ENCODE results near the gene DNAH6. TPM values are rescaled to one million over a fixed set of nuclear protein-coding genes. Genes with fewer than 3 reads are reported as not detected.
A peak's percentile ranks its signal among the peaks of the same experiment; 100 is the strongest.
"Not testable (repeated sequence)": the region's sequence is repeated elsewhere in the genome, so short reads cannot be mapped to it uniquely, and the experiment has no call there.

DNAH6 gene, protein sequence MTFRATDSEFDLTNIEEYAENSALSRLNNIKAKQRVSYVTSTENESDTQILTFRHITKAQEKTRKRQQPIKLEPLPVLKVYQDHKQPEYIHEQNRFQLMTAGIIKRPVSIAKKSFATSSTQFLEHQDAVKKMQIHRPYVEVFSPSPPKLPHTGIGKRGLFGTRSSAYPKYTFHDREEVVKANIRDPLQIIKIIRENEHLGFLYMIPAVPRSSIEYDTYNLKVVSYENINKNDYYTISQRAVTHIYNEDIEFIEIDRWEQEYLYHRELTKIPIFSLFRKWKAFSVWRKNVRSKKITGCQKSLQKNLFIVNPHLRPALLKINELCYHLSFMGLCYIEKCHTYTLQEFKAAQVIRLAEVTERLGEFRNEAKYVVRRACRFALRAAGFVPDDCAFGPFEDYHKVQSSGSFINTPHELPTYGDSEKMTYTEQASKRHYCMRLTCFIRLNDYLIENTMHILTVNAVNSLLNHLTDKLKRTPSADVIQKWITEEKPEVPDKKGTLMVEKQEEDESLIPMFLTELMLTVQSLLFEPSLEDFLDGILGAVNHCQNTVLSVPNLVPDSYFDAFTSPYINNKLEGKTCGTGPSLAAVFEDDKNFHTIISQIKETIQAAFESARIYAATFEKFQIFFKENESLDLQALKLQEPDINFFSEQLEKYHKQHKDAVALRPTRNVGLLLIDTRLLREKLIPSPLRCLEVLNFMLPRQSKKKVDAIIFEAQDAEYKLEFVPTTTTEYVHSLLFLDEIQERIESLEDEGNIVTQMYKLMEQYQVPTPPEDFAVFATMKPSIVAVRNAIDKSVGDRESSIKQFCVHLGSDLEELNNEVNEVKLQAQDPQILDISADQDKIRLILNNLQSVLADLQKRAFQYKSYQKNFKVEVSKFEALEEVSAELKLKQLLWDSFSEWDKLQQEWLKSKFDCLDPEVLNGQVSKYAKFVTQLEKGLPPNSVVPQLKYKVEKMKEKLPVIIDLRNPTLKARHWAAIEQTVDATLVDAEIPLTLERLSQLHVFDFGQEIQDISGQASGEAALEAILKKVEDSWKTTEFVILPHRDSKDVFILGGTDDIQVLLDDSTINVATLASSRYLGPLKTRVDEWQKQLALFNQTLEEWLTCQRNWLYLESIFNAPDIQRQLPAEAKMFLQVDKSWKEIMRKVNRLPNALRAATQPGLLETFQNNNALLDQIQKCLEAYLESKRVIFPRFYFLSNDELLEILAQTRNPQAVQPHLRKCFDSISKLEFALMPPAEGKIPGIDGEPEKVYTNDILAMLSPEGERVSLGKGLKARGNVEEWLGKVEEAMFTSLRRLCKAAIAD (N-terminal part only)
- total RNA-seq (2012; rRNA removed), result under 0.01 TPM in 2 replicates

DNA sequence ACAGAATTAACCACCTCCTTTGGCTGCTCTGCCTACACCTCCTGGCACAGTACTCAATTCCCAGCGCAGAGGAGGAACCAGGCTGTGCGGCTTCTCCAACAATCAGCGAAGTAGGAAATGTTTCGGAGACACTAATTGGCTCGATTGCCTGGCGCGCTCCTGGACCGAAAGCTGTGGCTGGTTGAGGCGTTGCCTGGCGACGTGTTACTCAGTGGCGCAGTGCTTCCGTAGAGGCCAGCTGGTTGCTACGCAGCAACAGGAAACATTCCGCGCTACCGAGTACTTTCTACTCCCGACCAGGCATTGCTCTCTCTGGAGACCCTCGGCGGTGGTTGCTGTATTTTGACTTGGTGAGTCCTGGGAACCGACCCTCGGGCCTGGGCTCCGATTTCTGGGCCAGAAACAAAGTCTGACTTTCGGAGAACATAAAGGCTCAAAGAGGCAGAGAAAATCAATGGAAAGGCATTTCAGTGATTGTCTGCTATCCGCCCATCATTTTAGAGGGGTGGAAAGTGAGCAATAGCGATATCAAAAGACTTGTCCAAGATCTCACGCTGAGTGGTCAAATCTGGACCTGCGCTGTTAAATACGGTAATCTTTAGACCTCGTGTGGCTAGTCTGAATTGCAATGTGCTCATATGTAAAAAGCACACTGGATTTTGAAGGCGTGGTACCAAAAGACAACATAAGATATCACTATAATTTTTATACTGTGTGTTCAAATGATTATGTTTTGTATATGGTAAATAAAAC lies at the start of gene DNAH6:
DNAH6 (plus strand) TSS at position 265 of the 753 bp plus-strand sequence. CDS start 1,329 bp downstream, outside the sequence.
- Histone ChIP-seq H3K36me3 (ENCODE audit: insufficient read depth, low read length) (no peaks in the 10 kb centered on the region), H3K4me2 (ENCODE audit: low read length) (peak within 1 kb of the TSS; percentile 93), H3K4me1 (ENCODE audit: control insufficient read depth, insufficient read depth, low read length) (peaks cover 4% of the 10 kb centered on the region), H3K27me3 (ENCODE audit: control insufficient read depth, insufficient read depth, low read length) (peaks cover 33% of the 10 kb centered on the region), H3K4me3 (ENCODE audit: low read length) (peak within 1 kb of the TSS; percentile 77), H3K9me3 (replicated peaks; ENCODE audit: low read length) (no peaks in the 10 kb centered on the region), H3K9ac (ENCODE audit: low read depth, low read length) (peak within 1 kb of the TSS; percentile 57)

DNA sequence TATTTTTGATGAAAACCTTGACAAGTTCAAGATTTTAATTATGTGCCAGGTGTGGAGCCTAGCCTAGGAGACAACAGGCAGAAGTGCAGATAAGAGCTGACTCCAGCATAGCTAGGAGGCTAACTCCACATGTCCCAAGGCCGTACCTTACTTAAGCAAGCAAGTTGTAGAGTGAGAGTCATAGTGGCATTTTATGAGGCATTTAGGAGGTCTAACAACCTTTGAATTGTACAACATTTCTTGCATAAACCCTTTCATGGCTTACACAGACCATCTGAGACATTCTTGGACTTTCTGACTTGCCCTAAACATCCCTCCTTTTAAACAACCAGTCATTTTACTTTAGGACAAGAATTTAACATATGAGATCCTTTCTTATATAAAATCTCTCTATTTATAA lies 48.9 kb upstream of the DNAH6 start:
- H3K9me3 ChIP-seq (replicated peaks; ENCODE audit: low read length), result no peaks in the 10 kb centered on the region
- H3K9ac ChIP-seq (ENCODE audit: low read depth, low read length), result no peak overlapping the region

DNA sequence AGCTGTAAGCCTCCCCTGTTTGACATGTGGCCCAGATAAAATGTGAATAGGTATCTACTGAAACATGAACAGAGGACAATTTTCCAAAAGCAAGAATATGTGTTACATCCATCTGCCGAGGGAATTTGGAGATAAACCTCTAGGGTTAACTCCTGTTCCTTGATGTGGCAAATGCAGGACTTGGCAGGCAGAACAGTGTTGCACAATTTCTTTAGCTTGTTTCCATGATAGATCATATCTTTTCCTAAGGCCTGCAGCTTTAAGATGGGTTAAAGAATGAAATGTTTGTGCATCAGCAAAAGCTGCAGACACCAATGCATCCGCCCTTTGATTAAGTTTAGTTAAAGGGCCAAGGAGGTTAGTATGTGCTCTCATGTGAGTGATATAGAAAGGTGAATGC lies 43.9 kb upstream of the DNAH6 start:
- not testable (repeated sequence) for H3K4me1 ChIP-seq (ENCODE audit: control insufficient read depth, insufficient read depth, low read length); H3K36me3 ChIP-seq (ENCODE audit: insufficient read depth, low read length); H3K4me2 ChIP-seq (ENCODE audit: low read length)

More for the DNA sequence above, 48.9 kb upstream of the DNAH6 start:
- H3K4me2 ChIP-seq (ENCODE audit: low read length), result no peak overlapping the region
- no peaks in the 10 kb centered on the region for H3K4me1 ChIP-seq (ENCODE audit: control insufficient read depth, insufficient read depth, low read length)
- H3K27me3 ChIP-seq (ENCODE audit: control insufficient read depth, insufficient read depth, low read length), result no peaks in the 10 kb centered on the region
- no peak overlapping the region for H3K4me3 ChIP-seq (ENCODE audit: low read length)
- no peaks in the 10 kb centered on the region for H3K36me3 ChIP-seq (ENCODE audit: insufficient read depth, low read length)

DNA sequence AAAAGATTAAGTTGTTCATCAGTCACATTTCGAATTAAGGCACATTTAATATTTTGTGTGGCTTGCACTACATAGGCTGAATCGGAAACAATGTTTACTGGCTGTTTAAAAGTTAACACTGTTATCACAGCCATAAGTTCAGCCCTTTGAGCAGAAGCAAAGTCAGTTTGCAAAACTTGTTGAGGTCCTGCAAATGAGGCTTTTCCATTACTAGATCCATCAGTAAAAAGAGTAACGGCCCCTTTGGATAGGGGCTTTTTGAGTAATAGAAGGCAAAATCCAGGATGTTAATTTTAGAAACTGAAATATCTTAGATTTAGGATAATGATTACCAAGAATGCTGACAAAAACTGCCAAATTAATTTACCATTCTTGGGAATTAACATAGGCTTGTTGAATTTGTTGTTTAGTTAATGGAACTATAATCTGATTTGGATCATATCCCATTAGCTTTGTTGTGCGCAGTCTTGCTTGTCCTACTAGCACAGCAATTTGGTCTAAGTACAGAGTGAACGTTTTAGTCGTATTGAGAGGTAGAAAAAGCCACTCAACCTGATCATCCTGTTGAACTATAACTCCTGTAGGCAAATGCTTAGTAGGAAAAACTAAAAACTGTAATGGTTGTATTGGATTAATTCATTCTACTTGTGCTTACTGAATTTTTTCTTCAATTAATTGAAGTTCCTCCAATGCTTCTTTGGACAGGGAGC lies 43.3 kb upstream of the DNAH6 start:
- no peak overlapping the region for H3K4me3 ChIP-seq (ENCODE audit: low read length)
- H3K9ac ChIP-seq (ENCODE audit: low read depth, low read length), result no peak overlapping the region
- no peak overlapping the region for H3K4me2 ChIP-seq (ENCODE audit: low read length)
- no peaks in the 10 kb centered on the region for H3K4me1 ChIP-seq (ENCODE audit: control insufficient read depth, insufficient read depth, low read length)
- no peaks in the 10 kb centered on the region for H3K9me3 ChIP-seq (replicated peaks; ENCODE audit: low read length)
- H3K27me3 ChIP-seq (ENCODE audit: control insufficient read depth, insufficient read depth, low read length), result no peaks in the 10 kb centered on the region
- H3K36me3 ChIP-seq (ENCODE audit: insufficient read depth, low read length), result no peaks in the 10 kb centered on the region

More for the DNA sequence above, 43.9 kb upstream of the DNAH6 start:
- not testable (repeated sequence) for H3K27me3 ChIP-seq (ENCODE audit: control insufficient read depth, insufficient read depth, low read length); H3K4me3 ChIP-seq (ENCODE audit: low read length); H3K9ac ChIP-seq (ENCODE audit: low read depth, low read length); H3K9me3 ChIP-seq (replicated peaks; ENCODE audit: low read length)

DNA sequence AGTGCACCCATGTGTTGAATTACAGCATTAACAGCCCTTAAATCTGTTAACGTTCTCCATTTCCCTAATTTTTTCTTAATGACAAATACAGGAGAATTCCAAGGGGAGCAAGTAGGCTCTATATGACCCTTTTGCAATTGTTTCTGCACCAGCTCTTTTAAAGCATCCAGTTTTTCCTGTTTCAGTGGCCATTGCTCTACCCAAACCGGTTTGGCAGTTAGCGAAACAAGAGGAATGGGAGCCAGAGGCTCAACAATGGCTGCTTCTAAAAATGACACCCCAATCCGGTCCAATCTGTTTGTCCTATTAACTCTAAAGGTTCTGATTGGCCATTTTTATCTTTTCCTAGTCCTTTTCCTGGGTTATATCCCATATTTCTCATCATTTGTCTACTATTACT lies 42.1 kb upstream of the DNAH6 start:
- H3K4me3 ChIP-seq (ENCODE audit: low read length), result no peak overlapping the region

DNA sequence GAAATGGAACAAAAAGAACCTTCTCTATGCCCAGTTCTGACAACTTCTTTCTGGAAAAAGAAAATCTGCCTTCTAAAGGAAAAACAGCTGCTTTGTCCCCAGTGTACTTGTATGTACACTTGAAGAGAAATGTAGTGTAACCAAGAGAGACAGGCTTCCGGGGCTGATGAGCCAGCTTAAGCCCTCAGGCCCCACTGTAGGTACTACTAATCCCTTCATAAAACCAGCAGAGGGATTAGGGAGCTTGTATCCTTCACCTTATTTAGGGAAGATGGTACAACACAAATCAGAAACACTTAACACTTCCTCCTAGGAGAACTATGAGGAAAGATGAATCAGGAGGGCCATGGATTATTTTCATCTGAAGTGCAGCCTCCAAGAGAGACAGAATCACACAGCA lies 38.4 kb upstream of the DNAH6 start:
- Histone ChIP-seq H3K4me3 (ENCODE audit: low read length) (no peak overlapping the region), H3K4me1 (ENCODE audit: control insufficient read depth, insufficient read depth, low read length) (peaks cover 8% of the 10 kb centered on the region), H3K36me3 (ENCODE audit: insufficient read depth, low read length) (no peaks in the 10 kb centered on the region), H3K27me3 (ENCODE audit: control insufficient read depth, insufficient read depth, low read length) (no peaks in the 10 kb centered on the region), H3K4me2 (ENCODE audit: low read length) (no peak overlapping the region), H3K9ac (ENCODE audit: low read depth, low read length) (no peak overlapping the region), H3K9me3 (replicated peaks; ENCODE audit: low read length) (no peaks in the 10 kb centered on the region)

More for the DNA sequence above, 42.1 kb upstream of the DNAH6 start:
- Histone ChIP-seq H3K27me3 (ENCODE audit: control insufficient read depth, insufficient read depth, low read length) (no peaks in the 10 kb centered on the region), H3K9ac (ENCODE audit: low read depth, low read length) (no peak overlapping the region), H3K4me2 (ENCODE audit: low read length) (no peak overlapping the region), H3K36me3 (ENCODE audit: insufficient read depth, low read length) (no peaks in the 10 kb centered on the region), H3K4me1 (ENCODE audit: control insufficient read depth, insufficient read depth, low read length) (no peaks in the 10 kb centered on the region), H3K9me3 (replicated peaks; ENCODE audit: low read length) (no peaks in the 10 kb centered on the region)

DNA sequence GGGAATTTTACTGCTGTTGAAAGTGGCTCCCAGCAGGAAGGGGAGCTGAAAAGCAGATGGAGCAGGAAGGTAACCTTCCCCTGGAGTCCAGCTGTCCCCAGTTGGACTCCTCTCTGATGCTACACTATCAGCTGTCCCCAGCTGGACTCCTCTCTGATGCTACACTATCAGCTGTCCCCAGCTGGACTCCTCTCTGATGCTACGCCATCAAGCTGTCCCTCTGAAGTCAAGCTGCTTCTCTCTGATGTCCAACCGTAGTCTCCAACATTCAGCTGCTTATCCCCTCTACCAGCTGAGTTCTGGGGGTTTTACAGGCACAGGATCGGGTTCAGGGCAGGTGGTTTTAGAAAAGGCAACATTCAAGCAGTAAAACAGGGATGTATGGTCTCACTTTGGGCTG lies 37.4 kb upstream of the DNAH6 start:
- H3K4me1 ChIP-seq (ENCODE audit: control insufficient read depth, insufficient read depth, low read length), result peaks cover 8% of the 10 kb centered on the region
- no peak overlapping the region for H3K9ac ChIP-seq (ENCODE audit: low read depth, low read length)
- no peak overlapping the region for H3K4me3 ChIP-seq (ENCODE audit: low read length)
- H3K9me3 ChIP-seq (replicated peaks; ENCODE audit: low read length), result no peaks in the 10 kb centered on the region
- no peaks in the 10 kb centered on the region for H3K36me3 ChIP-seq (ENCODE audit: insufficient read depth, low read length)
- H3K4me2 ChIP-seq (ENCODE audit: low read length), result no peak overlapping the region
- H3K27me3 ChIP-seq (ENCODE audit: control insufficient read depth, insufficient read depth, low read length), result no peaks in the 10 kb centered on the region

DNA sequence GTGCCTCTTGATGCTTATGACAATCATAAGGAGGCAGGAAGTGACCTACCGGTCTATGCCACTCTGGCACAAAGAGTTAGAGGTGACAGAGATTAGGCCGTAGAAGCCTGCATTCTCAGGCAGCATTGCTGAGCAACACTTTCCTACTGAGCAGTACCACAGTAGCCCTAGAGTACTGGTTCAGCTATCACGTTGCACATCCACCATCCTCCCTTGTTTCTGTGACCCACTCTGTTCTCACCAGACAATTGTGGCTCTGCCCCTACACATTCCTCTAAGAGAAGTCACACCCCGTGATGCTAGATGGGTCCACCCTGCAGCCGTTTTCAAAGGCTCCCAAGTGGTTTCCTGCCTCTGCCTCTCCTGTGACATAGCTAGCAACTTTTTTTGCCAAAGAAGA lies 34.6 kb upstream of the DNAH6 start:
- Histone ChIP-seq H3K9me3 (replicated peaks; ENCODE audit: low read length) (no peaks in the 10 kb centered on the region), H3K4me1 (ENCODE audit: control insufficient read depth, insufficient read depth, low read length) (peaks cover 8% of the 10 kb centered on the region), H3K36me3 (ENCODE audit: insufficient read depth, low read length) (no peaks in the 10 kb centered on the region), H3K27me3 (ENCODE audit: control insufficient read depth, insufficient read depth, low read length) (no peaks in the 10 kb centered on the region), H3K4me2 (ENCODE audit: low read length) (no peak overlapping the region), H3K4me3 (ENCODE audit: low read length) (no peak overlapping the region), H3K9ac (ENCODE audit: low read depth, low read length) (no peak overlapping the region)

DNA sequence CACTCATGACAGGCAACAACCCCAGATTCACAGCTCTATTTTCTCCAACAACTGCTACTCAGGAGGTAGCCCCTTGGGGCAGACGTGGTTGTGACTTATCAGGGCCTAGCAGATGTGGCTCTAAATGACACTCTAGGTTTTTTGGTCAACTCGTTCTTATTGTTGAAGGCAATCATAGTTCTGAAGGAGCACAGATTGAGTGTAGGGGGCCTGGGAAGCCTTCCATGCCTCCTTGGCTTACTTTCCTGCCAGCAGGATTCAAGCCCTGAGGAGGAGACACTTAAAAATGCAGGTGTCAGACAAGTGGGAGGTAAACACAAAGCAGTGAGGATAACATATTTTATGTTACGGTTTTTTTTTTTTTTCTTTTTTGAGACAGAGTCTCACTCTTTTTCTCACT lies 33.7 kb upstream of the DNAH6 start:
- no peaks in the 10 kb centered on the region for H3K9me3 ChIP-seq (replicated peaks; ENCODE audit: low read length)
- H3K9ac ChIP-seq (ENCODE audit: low read depth, low read length), result no peak overlapping the region
- H3K36me3 ChIP-seq (ENCODE audit: insufficient read depth, low read length), result no peaks in the 10 kb centered on the region
- no peaks in the 10 kb centered on the region for H3K27me3 ChIP-seq (ENCODE audit: control insufficient read depth, insufficient read depth, low read length)
- H3K4me1 ChIP-seq (ENCODE audit: control insufficient read depth, insufficient read depth, low read length), result peaks cover 8% of the 10 kb centered on the region
- no peak overlapping the region for H3K4me3 ChIP-seq (ENCODE audit: low read length)
- no peak overlapping the region for H3K4me2 ChIP-seq (ENCODE audit: low read length)

DNA sequence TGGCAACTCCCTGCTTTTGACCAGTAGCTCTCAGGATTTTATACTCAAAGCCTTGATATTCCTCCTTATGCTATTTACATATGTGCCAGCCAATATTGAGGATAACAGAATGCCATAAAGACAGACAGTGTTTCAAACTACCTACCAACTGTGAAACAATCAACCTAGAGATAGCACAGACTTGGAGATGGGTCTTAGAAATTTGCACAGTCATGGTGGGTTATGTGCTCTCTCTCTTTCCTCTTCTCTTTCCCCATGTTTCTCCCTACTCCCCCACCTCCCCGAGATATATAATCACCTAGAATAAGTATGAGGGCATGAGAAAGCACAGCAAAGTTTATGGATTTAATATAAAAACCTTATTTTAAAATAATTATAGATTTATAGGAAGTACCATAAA lies 33.0 kb upstream of the DNAH6 start:
- H3K9me3 ChIP-seq (replicated peaks; ENCODE audit: low read length), result no peaks in the 10 kb centered on the region
- no peak overlapping the region for H3K4me3 ChIP-seq (ENCODE audit: low read length)
- no peak overlapping the region for H3K9ac ChIP-seq (ENCODE audit: low read depth, low read length)
- H3K36me3 ChIP-seq (ENCODE audit: insufficient read depth, low read length), result no peaks in the 10 kb centered on the region
- peaks cover 8% of the 10 kb centered on the region for H3K4me1 ChIP-seq (ENCODE audit: control insufficient read depth, insufficient read depth, low read length)
- no peaks in the 10 kb centered on the region for H3K27me3 ChIP-seq (ENCODE audit: control insufficient read depth, insufficient read depth, low read length)
- H3K4me2 ChIP-seq (ENCODE audit: low read length), result no peak overlapping the region
